ENCODE measurements around the gene MRPL16.
"Not testable (repeated sequence)": the region's sequence is repeated elsewhere in the genome, so short reads cannot be mapped to it uniquely, and the experiment has no call there.

The MRPL16 gene

GRCh38 chr11:59810189-59810910 is at the start of gene MRPL16:
MRPL16 (minus strand) TSS chr11:59810778; CDS start chr11:59810658, 120 bp downstream.
- peak; percentile 79 to 81 for DNase-seq (ENCODE audit: low read depth in 2 of 2)

- no peak for DNase-seq (ENCODE audit: low read depth in 2 of 2)
Observed at GRCh38 chr11:59859673-59860072, 49.1 kb upstream of the MRPL16 start.

DNA sequence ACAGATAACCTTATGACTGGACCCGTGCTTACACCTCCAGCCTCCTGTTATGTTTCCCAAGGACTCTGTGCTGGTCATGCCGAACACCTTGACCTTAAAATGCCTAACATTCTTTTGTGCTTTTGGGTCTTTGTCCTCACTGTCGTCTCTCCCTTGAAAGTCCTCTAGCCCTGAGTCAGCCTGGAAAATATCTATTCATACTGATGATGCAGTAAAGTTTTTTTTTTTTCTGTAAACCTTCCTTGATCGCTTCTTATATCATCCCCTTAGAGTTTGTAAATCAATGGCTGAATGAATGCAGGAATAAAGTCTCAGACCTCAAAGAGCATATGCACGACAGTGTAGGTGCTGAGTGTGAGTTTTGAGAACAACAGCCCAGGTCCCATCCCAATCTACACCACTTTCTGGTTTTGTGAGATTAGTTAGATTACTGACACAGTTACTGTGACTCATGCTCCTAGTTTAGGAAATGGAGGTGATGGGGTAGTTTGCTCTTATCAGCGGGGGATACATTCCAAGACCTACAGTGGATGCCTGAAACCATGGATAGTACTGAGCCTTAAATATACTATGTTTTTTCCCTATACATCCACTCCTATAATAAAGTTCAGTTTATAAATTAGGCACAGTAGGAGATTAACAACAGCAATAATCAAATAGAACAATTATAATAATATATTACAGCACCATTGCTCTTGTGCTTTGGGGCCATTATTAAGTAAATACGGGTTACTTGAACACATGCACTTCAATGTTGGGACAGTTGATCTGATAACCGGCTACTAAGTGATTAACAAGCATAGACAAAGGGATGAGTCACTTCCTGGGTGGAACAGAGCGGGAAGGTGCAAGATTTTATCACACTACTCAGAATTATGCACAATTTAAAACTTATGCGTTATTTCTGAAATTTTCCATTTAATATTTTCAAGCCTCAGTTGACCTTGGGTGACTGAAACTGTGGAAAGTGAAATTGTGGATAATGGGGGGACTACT is 47.2 kb upstream of the MRPL16 start:
- no peak for DNase-seq (ENCODE audit: low read depth in 2 of 2)

DNA sequence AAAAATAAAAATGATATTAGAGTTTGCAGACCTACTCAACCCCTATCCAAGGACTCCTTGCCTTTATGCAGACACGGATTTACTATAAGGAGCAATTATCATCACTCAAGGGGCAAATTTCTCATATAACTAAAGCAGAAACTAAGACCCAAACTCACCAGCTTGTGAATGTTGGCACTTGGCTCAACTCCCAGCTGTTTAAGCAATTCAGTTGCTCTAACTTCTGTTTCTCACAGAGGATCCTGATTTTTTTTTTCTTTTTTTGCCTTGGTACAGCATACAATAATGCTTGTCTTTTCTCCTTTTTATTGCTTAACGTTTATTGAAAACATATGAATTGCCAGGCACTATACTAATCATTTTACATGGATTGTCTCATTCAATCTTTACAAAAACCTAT is 44.3 kb upstream of the MRPL16 start:
- DNase-seq (ENCODE audit: low read depth in 2 of 2): no peak

- not testable (repeated sequence) for DNase-seq (ENCODE audit: low read depth in 2 of 2)
Observed at GRCh38 chr11:59851416-59851815, 40.8 kb upstream of the MRPL16 start.

GRCh38 chr11:59849551-59849950 is 39.0 kb upstream of the MRPL16 start:
- not testable (repeated sequence) for DNase-seq (ENCODE audit: low read depth in 2 of 2)

DNA sequence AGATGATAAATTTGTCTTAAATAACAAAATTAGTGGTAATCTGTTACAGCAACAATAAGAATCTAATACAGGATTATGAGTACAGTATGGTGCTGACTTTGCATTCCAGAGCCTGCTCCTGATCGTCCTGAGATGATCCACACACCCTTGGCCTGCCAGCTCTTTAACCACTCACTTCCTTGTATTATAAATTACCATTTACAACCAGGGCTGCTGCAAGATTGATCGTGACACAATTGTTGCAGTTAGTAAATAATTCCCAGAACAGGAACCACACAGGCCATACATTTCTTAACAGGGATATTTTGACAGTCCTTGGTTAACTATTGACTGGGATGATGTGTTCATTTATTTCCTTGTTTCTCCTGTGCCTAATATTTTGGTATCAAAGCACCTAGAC is 38.6 kb upstream of the MRPL16 start:
- DNase-seq (ENCODE audit: low read depth in 2 of 2): no peak

DNA sequence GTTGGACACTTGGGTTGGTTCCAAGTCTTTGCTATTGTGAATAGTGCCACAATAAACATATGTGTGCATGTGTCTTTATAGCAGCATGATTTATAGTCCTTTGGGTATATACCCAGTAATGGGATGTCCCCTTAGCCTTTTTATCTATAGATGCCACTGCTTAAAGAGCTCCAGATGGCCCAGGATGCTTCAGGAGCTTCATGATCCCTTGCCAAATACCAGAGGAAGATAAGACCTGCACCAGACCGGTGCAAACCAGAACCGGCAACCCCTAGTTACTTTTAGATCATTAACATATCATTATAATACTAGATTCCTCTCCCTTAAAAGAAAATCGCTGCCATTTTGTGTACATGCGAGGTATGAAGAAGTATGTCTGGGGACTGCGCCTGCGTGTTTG is 37.9 kb upstream of the MRPL16 start:
- not testable (repeated sequence) for DNase-seq (ENCODE audit: low read depth in 2 of 2)

DNA sequence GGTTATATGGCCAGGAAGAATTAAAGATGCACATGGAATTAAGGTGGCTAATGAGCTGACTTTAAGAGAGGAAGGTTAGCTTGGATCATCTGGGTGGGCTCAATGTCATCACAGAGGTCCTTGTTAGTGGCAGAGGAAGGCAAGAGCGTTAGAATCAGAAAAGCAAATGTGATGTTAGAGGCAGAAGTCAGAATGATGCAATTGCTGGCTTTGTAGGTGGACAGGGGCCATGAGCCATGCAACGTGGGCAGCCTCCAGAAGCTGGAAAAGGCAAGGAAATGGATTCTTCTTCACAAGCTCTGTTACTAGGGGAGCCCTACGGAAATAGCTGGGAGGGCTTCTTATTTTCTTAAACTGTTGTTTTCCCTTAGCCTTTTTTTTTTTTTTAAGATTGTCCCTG is 37.0 kb upstream of the MRPL16 start:
- DNase-seq (ENCODE audit: low read depth in 2 of 2): no peak

DNA sequence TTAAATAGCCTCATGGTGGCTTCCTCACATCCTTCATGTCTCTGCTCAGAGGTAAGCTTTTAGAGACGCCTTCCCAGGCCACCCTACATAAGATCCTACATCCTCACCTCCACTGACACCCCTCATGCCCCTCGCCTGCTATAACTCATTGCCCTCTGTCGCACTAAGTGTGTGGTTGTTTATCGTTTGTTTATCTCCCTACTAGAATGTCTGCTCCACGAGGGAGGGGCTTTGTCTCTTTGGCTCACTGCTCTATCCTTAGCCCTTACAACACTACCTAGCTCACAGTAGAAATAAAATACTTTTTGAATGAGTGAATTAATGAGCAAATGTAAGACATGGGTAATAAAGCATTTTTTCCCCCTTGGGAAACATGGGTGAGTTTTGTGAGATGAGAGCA is 36.0 kb upstream of the MRPL16 start:
- DNase-seq (ENCODE audit: low read depth in 2 of 2): no peak

DNA sequence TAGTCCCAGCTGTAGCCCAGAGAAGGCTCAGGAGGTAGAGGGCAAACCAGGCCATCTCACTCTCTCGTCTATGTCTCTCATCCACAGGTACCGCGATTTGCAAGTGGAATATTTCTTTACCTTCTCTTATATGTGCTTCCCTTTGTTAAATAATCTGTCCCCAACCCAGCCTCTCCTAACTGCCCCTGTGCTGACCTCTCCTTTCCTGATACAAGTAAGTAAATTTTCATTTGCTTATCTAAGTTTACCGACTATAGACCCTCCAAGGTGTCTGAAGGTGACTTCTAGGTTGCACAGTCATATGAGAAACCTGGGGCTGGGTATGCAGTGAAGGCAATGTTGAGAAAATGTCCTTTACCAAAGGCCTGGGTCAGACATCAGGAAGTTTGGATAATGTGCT is 34.8 kb upstream of the MRPL16 start, which contains the start of gene CBLIF:
Gene CBLIF (minus strand): TSS at position 101 of the 400 bp plus-strand sequence. CDS start 46 bp downstream, at position 55.
- no peak for DNase-seq (ENCODE audit: low read depth in 2 of 2)

DNA sequence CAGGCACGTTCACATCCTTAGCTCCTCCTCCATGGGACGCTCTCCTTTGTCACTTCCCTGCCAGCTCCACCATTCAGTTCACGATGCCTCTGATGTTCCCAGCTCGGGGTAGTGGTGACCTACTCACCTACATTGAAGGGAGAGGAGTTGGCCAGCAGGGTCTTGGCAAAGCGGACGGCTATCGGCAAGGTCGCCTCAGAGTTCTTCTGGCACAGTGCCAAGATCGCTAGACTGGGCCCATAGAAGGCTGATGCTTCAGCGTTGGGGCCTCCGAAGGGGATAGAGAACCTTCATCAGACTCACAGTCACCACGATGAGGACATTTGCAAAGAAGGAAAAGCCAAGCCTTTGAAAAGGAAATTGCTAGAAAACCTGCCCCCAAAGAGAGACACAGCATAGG is 31.7 kb upstream of the MRPL16 start:
- no peak for DNase-seq (ENCODE audit: low read depth in 2 of 2)

- DNase-seq (ENCODE audit: low read depth in 2 of 2): no peak
Observed at GRCh38 chr11:59841514-59841913, 30.9 kb upstream of the MRPL16 start.

- DNase-seq (ENCODE audit: low read depth in 2 of 2): no peak
Observed at GRCh38 chr11:59839615-59840014, 29.0 kb upstream of the MRPL16 start.

- DNase-seq (ENCODE audit: low read depth in 2 of 2): no peak
Observed at GRCh38 chr11:59833602-59834001, 23.0 kb upstream of the MRPL16 start.

GRCh38 chr11:59829358-59829757 is 18.8 kb upstream of the MRPL16 start:
- no peak for DNase-seq (ENCODE audit: low read depth in 2 of 2)

DNA sequence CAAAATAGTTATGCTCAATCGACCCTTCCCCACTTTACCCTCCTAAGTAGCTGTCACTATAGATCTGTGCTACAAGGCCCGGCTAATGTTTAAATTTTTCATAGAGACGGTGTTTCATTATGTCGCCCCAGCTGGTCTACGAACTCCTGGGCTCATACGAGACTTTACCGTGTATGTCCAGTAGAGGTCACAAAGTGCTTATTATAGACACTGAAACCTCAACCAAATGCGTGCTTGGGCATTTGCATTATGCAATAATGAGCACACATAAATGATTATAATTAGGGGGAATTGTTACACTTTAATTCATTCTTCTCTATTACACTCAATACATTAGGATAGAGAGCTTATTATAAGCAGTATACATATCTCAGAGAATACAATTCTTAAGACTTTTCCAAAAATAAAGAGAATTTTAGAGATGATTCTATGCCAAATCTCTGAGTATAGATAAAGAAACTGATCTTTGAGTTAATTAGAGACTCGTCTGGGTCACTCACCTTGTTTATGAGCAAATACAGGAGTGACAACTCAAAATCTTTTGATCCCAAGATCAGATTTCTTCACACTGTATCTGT is 12.5 kb upstream of the MRPL16 start:
- DNase-seq (ENCODE audit: low read depth in 2 of 2): no peak

DNA sequence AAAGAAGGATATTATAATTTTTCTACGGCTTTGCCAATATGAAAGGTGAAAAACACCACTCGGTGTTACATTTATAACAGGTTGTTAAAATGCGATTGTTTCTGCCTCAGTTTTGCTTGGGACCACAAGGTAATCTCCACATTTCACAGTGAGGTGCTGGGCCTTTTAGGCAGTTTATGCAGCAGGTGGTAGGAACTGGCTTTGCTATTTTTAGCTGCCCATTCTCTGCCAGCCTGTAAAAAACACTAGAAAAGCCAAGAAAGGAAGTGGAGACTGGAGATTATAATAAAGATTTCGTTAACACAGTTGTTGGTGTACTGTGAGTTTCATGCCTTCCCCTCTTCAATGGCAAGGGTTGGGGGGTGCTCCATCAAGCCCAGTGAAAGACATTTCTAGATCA is 8.0 kb upstream of the MRPL16 start:
- no peak for DNase-seq (ENCODE audit: low read depth in 2 of 2)

DNA sequence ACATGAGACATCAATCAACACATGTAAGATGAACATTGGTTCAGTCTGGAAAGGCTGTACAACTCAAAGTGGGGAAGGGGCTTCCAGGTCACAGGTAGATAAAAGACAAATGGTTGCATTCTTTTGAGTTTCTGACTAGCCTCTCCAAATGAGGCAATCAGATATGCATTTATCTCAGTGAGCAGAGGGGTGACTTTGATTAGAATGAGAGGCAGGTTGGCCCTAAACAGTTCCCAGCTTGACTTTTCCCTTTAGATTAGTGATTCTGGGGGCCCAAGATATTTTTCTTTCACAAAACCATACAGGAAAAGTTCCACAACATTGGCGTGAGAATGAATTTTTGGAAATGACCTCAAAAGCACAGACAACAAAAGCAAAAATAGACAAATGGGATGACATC is 5.9 kb upstream of the MRPL16 start:
- DNase-seq (ENCODE audit: low read depth in 2 of 2): not testable (repeated sequence)

DNA sequence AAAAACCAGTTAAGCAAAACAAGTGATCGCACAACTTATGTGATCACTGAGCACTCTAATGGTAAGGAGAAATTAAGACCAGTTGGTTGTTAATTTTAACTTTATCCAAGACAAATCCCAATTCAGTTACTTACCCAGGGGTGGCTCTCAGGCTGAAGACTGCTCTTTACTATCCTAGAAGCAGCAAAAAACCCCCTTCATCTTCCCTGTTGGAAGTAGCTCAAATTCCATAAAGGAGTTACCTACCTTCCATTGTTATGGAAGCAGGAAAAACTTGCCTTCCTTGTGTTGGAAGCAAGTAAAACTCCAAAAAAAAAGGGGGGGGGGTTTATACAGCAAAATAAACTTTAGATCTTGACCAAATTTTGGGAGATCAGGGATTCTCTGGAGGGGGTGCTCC is 5.2 kb upstream of the MRPL16 start:
- no peak for DNase-seq (ENCODE audit: low read depth in 2 of 2)

DNA sequence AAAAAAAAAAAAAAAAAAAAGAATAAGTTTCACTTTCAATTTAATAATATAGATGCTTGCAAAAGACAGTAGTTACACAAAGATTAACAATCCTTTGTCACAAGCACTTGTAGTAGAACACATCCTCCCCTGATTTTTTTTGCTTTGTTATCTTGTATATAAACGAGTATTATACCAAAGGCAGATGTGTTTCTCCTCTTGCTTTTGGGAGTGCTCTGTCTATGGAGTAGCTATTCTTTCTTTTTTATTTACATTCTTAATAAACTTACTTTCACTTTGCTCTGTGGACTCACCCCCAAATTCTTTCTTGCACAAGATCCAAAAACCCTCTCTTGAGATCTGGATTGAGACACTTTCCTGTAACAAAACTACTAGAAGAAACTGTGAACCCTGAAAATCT is 3.4 kb upstream of the MRPL16 start:
- no peak for DNase-seq (ENCODE audit: low read depth in 2 of 2)

DNA sequence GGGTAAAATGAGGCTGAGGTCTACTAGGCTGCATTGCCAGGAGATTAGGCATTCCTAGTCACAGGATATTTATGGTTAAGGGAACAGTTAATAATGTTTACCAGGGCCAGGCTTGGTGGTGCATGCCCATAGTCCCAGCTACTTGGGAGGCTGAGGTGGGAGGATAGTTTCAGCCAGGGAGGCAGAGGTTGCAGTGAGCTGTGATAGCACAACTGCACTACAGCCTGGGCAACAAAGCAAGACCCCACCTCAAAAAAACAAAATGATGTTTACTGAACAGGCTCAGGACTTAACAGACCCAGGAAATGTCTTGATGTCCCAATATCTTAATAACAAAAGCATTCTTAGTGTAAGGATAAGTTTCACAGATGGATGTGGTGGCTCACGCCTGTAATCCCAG is 2.8 kb upstream of the MRPL16 start:
- DNase-seq (ENCODE audit: low read depth in 2 of 2): no peak

Data from stimulated activated CD8-positive, alpha-beta memory T cell treated with anti-CD3 and anti-CD28 coated beads, Interleukin-2, amount 100 ng/mL, for 48 hours (primary cell).